ENCODE data around the gene SLC44A1.
"Not testable (repeated sequence)": the region's sequence is repeated elsewhere in the genome, so short reads cannot be mapped to it uniquely, and the experiment has no call there.

The SLC44A1 gene

GRCh38 chr9:105242557-105242956 is 1.9 kb upstream of the SLC44A1 start:
- no peak for DNase-seq

- DNase-seq: no peak
Measured at GRCh38 chr9:105243015-105243686, 1.3 kb upstream of the SLC44A1 start.

GRCh38 chr9:105244734-105245028 is 230 bp downstream of the SLC44A1 start:
- no peak for DNase-seq

GRCh38 chr9:105245029-105245890 is 809 bp downstream of the SLC44A1 start:
- peak; percentile 17 to 48 (median 32) for DNase-seq

- DNase-seq: no peak
Measured at GRCh38 chr9:105245891-105246161, 1.4 kb downstream of the SLC44A1 start.

GRCh38 chr9:105246656-105247173 is 2.3 kb downstream of the SLC44A1 start:
- DNase-seq: no peak

GRCh38 chr9:105248691-105249090 is 4.2 kb downstream of the SLC44A1 start:
- DNase-seq: no peak

GRCh38 chr9:105251133-105251532 is 6.7 kb downstream of the SLC44A1 start:
- DNase-seq: no peak

GRCh38 chr9:105251733-105252404 is 7.4 kb downstream of the SLC44A1 start:
- no peak for DNase-seq

- no peak for DNase-seq
Measured at GRCh38 chr9:105252405-105252756, 7.9 kb downstream of the SLC44A1 start.

GRCh38 chr9:105254226-105254625 is 9.8 kb downstream of the SLC44A1 start:
- DNase-seq: no peak

GRCh38 chr9:105255421-105255820 is 11.0 kb downstream of the SLC44A1 start:
- no peak for DNase-seq

- not testable (repeated sequence) for DNase-seq
Measured at GRCh38 chr9:105256569-105256968, 12.1 kb downstream of the SLC44A1 start.

- no peak for DNase-seq
Measured at GRCh38 chr9:105257809-105258208, 13.4 kb downstream of the SLC44A1 start.

GRCh38 chr9:105258225-105258737 is 13.8 kb downstream of the SLC44A1 start:
- DNase-seq: no peak

GRCh38 chr9:105259274-105259673 is 14.8 kb downstream of the SLC44A1 start:
- no peak for DNase-seq

GRCh38 chr9:105259731-105260612 is 15.5 kb downstream of the SLC44A1 start:
- no peak for DNase-seq

- DNase-seq: no peak
Measured at GRCh38 chr9:105262497-105262896, 18.0 kb downstream of the SLC44A1 start.

GRCh38 chr9:105264380-105264779 is 19.9 kb downstream of the SLC44A1 start:
- no peak for DNase-seq

- DNase-seq: not testable (repeated sequence)
Measured at GRCh38 chr9:105268254-105268653, 23.8 kb downstream of the SLC44A1 start.

GRCh38 chr9:105269593-105269992 is 25.1 kb downstream of the SLC44A1 start:
- no peak for DNase-seq

- DNase-seq: no peak
Measured at GRCh38 chr9:105270711-105271110, 26.3 kb downstream of the SLC44A1 start.

GRCh38 chr9:105273731-105274130 is 29.3 kb downstream of the SLC44A1 start:
- no peak for DNase-seq

Data from T-helper 1 cell (primary cell).